Endodermal cell (in vitro differentiated cells): Measurements from ENCODE around the gene GALNT2. TPM values are rescaled to one million over a fixed set of nuclear protein-coding genes. Genes with fewer than 3 reads are reported as not detected.

Experiments used
- DNase-seq: peaks from one replicate; pipeline ENCODE4 v3.0.0-alpha.2; 2017
- H3K27ac ChIP-seq: 2 replicates; pipeline ENCODE4 v1.5.1; 2013; ENCODE audit warnings: mild to moderate bottlenecking, low read depth, low read length, moderate library complexity
- H3K27me3 ChIP-seq: 2 replicates; pipeline ENCODE4 v1.6.1; 2013; ENCODE audit warnings: mild to moderate bottlenecking, low read length, moderate library complexity; ENCODE audit not compliant: insufficient read depth, control insufficient read depth, poor library complexity, severe bottlenecking
- H3K36me3 ChIP-seq: 2 replicates; pipeline ENCODE4 v1.7.0; 2013; ENCODE audit warnings: mild to moderate bottlenecking, low read length, moderate library complexity; ENCODE audit not compliant: control insufficient read depth, insufficient read depth
- H3K4me1 ChIP-seq: one replicate; pipeline ENCODE4 v1.7.0; 2013; ENCODE audit warnings: low read length; ENCODE audit not compliant: control insufficient read depth, insufficient read depth
- H3K4me3 ChIP-seq: 2 replicates; pipeline ENCODE4 v1.5.1; 2013; ENCODE audit warnings: mild to moderate bottlenecking, low read length, moderate library complexity
- H3K9ac ChIP-seq: 2 replicates; pipeline ENCODE4 v1.6.1; 2013; ENCODE audit warnings: mild to moderate bottlenecking, low read length, moderate library complexity; ENCODE audit not compliant: poor library complexity, severe bottlenecking; ENCODE audit errors: extremely low read depth
- H3K9me3 ChIP-seq: 2 replicates; pipeline ENCODE4 v1.6.1; 2013; ENCODE audit warnings: mild to moderate bottlenecking, low read length, moderate library complexity; ENCODE audit not compliant: control insufficient read depth
- H3K27ac Mint-ChIP-seq: 2 replicates; pipeline ENCODE4 v1.8.0; 2020; ENCODE audit warnings: mixed read lengths
- H3K27me3 Mint-ChIP-seq: 2 replicates; pipeline ENCODE4 v1.8.0; 2021; ENCODE audit warnings: mild to moderate bottlenecking, mixed read lengths; ENCODE audit not compliant: insufficient read depth
- H3K36me3 Mint-ChIP-seq: 2 replicates; pipeline ENCODE4 v1.8.0; 2020; ENCODE audit warnings: low read depth, mixed read lengths
- H3K4me1 Mint-ChIP-seq: 2 replicates; pipeline ENCODE4 v1.8.0; 2020; ENCODE audit warnings: mixed read lengths
- H3K4me3 Mint-ChIP-seq: 2 replicates; pipeline ENCODE4 v1.8.0; 2020; ENCODE audit warnings: mild to moderate bottlenecking, moderate library complexity, mixed read lengths
- H3K9me3 Mint-ChIP-seq: 2 replicates; pipeline ENCODE4 v1.8.0; 2020; ENCODE audit warnings: mild to moderate bottlenecking, mixed read lengths
- WGBS, 2 experiments: methylation state at CpG; one replicate each; pipeline versions ENCODE4 v1.1.5 to v1.1.7; 2013; ENCODE audit warnings: missing lambda C conversion rate in 2 of 2, mixed read lengths in 1 of 2; ENCODE audit not compliant: insufficient coverage in 1 of 2, insufficient read length in 1 of 2; 5-methylcytosine and 5-hydroxymethylcytosine counted together
- total RNA-seq, 2 donors: library from RNA; stranded (reverse); fragmentation: NEBNext Ultra II Directional in 1 of 2; extraction: Animal tissue kit (Norgen Biotek cat#: 25700) in 1 of 2; gene quantifications; 2 replicates in 1 of 2; 3 replicates in 1 of 2; pipeline ENCODE4 v1.2.1, GENCODE V29; 2021
- TF ChIP-seq, protein P1 (sequence below): fragments of 200-600 bp; sonication (generic); conservative IDR thresholded peaks from 2 replicates; pipeline ENCODE4 v1.5.0; 2021; ENCODE audit warnings: antibody characterized with exemption, mild to moderate bottlenecking

The GALNT2 gene
- total RNA-seq, 2 donors from 2014 or later: 41.6 to 63.5 TPM

GRCh38 chr1:230248889-230249270 is 181.8 kb downstream of the GALNT2 start:
- no peak overlapping the region for H3K9ac ChIP-seq
- no peaks in the 10 kb centered on the region for H3K4me1 ChIP-seq
- no peaks in the 10 kb centered on the region for H3K27me3 Mint-ChIP-seq
- 96 to 100% methylated on average over 3 to 7 of the region's 7 CpGs for WGBS, 2 experiments
- H3K4me3 ChIP-seq: no peak overlapping the region
- DNase-seq: no peak
- no peaks in the 10 kb centered on the region for H3K9me3 ChIP-seq
- no peak overlapping the region for H3K27ac Mint-ChIP-seq
- H3K36me3 ChIP-seq: peaks cover 7% of the 10 kb centered on the region
- TF ChIP-seq, protein P1, sequence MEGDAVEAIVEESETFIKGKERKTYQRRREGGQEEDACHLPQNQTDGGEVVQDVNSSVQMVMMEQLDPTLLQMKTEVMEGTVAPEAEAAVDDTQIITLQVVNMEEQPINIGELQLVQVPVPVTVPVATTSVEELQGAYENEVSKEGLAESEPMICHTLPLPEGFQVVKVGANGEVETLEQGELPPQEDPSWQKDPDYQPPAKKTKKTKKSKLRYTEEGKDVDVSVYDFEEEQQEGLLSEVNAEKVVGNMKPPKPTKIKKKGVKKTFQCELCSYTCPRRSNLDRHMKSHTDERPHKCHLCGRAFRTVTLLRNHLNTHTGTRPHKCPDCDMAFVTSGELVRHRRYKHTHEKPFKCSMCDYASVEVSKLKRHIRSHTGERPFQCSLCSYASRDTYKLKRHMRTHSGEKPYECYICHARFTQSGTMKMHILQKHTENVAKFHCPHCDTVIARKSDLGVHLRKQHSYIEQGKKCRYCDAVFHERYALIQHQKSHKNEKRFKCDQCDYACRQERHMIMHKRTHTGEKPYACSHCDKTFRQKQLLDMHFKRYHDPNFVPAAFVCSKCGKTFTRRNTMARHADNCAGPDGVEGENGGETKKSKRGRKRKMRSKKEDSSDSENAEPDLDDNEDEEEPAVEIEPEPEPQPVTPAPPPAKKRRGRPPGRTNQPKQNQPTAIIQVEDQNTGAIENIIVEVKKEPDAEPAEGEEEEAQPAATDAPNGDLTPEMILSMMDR: no peak
- H3K27me3 ChIP-seq: no peaks in the 10 kb centered on the region
- H3K9me3 Mint-ChIP-seq: no peaks in the 10 kb centered on the region
- peaks cover 18% of the 10 kb centered on the region for H3K36me3 Mint-ChIP-seq
- H3K4me3 Mint-ChIP-seq: no peak overlapping the region
- no peak overlapping the region for H3K27ac ChIP-seq
- peaks cover 32% of the 10 kb centered on the region for H3K4me1 Mint-ChIP-seq

DNA sequence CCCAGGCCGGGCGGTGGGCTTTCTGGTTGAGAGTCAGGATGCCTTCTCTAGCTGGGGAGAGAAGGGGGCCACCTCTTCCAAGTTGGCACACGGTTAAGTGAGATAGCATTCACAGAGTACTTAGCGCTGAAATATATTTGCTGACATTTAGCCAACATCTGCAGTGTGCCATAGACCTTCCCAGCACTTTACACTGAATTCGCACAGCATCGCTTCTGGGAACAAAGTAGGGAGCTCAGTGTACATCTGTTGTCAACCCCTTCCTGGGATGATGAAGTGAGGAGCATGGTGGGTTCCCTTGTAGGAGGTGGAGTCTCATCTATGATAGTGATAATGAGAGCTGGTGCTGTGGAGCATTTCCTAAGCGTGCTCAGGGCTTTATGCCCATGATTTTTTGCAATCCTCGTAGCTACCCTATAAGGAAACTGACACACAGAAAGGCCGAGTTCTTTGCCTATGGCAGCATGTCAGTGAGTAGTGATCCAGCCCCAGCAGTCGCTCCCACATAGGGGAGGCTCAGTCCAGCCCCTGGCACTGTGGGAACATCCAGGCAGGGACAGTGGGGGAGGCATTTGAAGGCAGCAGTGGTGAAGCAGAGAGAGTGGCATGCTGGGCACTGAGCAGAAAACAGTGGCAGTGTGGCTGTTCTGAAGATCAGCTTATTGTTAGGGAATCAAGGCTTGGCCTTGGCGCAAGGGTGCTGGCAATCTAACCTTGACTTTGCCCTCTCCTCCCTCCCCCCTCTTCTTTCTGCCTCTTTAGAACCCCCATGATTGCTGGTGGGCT is 182.8 kb downstream of the GALNT2 start:
- Mint-ChIP-seq H3K4me1 (peaks cover 32% of the 10 kb centered on the region), H3K27ac (peak overlapping the region; percentile 12), H3K4me3 (no peak overlapping the region), H3K9me3 (no peaks in the 10 kb centered on the region), H3K36me3 (peaks cover 21% of the 10 kb centered on the region), H3K27me3 (no peaks in the 10 kb centered on the region)
- WGBS, 2 experiments: 94 to 95% methylated on average over 6 to 11 of the region's 11 CpGs
- Histone ChIP-seq H3K4me1 (no peaks in the 10 kb centered on the region), H3K27ac (no peak overlapping the region), H3K36me3 (peaks cover 7% of the 10 kb centered on the region), H3K27me3 (no peaks in the 10 kb centered on the region), H3K9me3 (no peaks in the 10 kb centered on the region), H3K4me3 (no peak overlapping the region), H3K9ac (no peak overlapping the region)
- DNase-seq: peak; percentile 43
- TF ChIP-seq, protein P1: no peak

DNA sequence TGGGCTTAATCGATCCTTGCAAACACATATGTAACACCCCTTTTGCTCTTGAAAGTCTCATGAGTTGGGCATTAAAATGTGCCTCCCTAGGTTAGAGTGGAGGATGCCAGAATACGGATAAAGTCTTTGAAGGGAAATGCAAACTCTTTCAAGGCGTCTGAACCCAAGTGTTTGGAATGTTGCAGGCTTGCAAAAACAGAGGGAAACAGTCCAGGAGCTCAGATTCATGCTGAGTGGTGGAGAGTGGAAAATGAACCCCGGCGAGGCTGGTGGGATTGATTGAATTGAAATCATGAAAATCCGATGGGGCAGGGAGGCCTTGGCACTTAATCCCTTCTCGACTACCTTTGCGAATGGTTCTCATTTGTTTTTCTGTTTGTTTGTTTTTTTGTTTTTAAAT is 183.6 kb downstream of the GALNT2 start:
- Mint-ChIP-seq H3K36me3 (peaks cover 27% of the 10 kb centered on the region), H3K27me3 (no peaks in the 10 kb centered on the region), H3K4me1 (peaks cover 32% of the 10 kb centered on the region), H3K4me3 (no peak overlapping the region), H3K27ac (peak overlapping the region; percentile 24), H3K9me3 (no peaks in the 10 kb centered on the region)
- Histone ChIP-seq H3K9me3 (no peaks in the 10 kb centered on the region), H3K4me3 (no peak overlapping the region), H3K27ac (no peak overlapping the region), H3K9ac (no peak overlapping the region), H3K4me1 (no peaks in the 10 kb centered on the region), H3K27me3 (no peaks in the 10 kb centered on the region), H3K36me3 (peaks cover 7% of the 10 kb centered on the region)
- WGBS, 2 experiments: 50 to 75% methylated on average over 3 to 8 of the region's 8 CpGs
- DNase-seq: peak; percentile 56
- TF ChIP-seq, protein P1: no peak
